HCT116 (cell line): ENCODE results near the gene ATAD2B. TPM values are rescaled to one million over a fixed set of nuclear protein-coding genes. Genes with fewer than 3 reads are reported as not detected.

Source experiments
- ATAC-seq: fragments of 200-7000 bp; cut with Tn5 transposase; 2 replicates; pipeline ENCODE4 v1.9.1; 2020; ENCODE audit warnings: mild to moderate bottlenecking, moderate library complexity
- BruUV-seq: library from RNA; stranded (reverse); fragments of 400-500 nt; replicated peaks from 2 replicates; lab custom pipeline; 2021; lab: Mats Ljungman, UMichigan
- CTCF ChIA-PET: fragments of 300-600 bp; sonication (Branson Sonifier 250); formaldehyde crosslinking; loops from one replicate; lab custom pipeline; 2021; ENCODE audit warnings: antibody characterized with exemption; lab: Charles Lee
- POLR2A ChIA-PET: fragments of 300-600, 350-600 bp; sonication (Branson Sonifier 250); formaldehyde crosslinking; loops from one replicate; lab custom pipeline; 2021; ENCODE audit warnings: antibody characterized with exemption; lab: Charles Lee
- RAD21 ChIA-PET, 2 experiments: fragments of 300-600 bp; sonication (Branson Sonifier 250); formaldehyde crosslinking; loops; one replicate each; lab custom pipeline; 2023; ENCODE audit warnings: low total read pairs in 2 of 2; ENCODE audit not compliant: uncharacterized antibody in 2 of 2, unreplicated experiment in 2 of 2, low non-redundant PET in 1 of 2; lab: Charles Lee
- DNase-seq: peaks from one replicate; pipeline ENCODE4 v3.0.0-alpha.2; 2010; ENCODE audit warnings: low read depth, low spot score
- H2AFZ ChIP-seq: fragments of 200-600 bp; shearing (Covaris generic), sonication (generic); 2 replicates; pipeline ENCODE4 v1.6.1; 2017; ENCODE audit warnings: low read depth, mixed run types, mixed read lengths, antibody characterized with exemption, low read length; ENCODE audit not compliant: poor library complexity, severe bottlenecking
- H3K27ac ChIP-seq: 2 replicates; pipeline ENCODE4 v1.5.1; 2012; ENCODE audit warnings: low read depth, low read length
- H3K27me3 ChIP-seq: fragments of 200-600 bp; sonication (generic); 2 replicates; pipeline ENCODE4 v1.6.1; 2016; ENCODE audit warnings: mixed run types, low read length, mixed read lengths; ENCODE audit not compliant: insufficient read depth
- H3K36me3 ChIP-seq, 2 experiments: fragments of 200-500 bp in 1 of 2; fragments of 200-600 bp in 1 of 2; sonication (Bioruptor generic) in 1 of 2; sonication (generic) in 1 of 2; 2 replicates each; pipeline versions ENCODE4 v1.5.1 to v1.6.1; 2014 to 2016; ENCODE audit warnings: low read length in 2 of 2, inconsistent platforms in 1 of 2, mixed read lengths in 1 of 2, mixed run types in 1 of 2; ENCODE audit not compliant: insufficient read depth in 2 of 2, control insufficient read depth in 1 of 2
- H3K4me1 ChIP-seq, 2 experiments: fragments of 200-600 bp in 1 of 2; sonication (generic) in 1 of 2; 2 replicates each; pipeline versions ENCODE4 v1.5.1 to v1.6.1; 2012 to 2017; ENCODE audit warnings: low read length in 2 of 2, inconsistent platforms in 1 of 2, mild to moderate bottlenecking in 1 of 2, mixed read lengths in 1 of 2, mixed run types in 1 of 2, moderate library complexity in 1 of 2; ENCODE audit not compliant: insufficient read depth in 2 of 2, control insufficient read depth in 1 of 2
- H3K4me2 ChIP-seq: fragments of 200-600 bp; sonication (generic); 2 replicates; pipeline ENCODE4 v1.6.1; 2017; ENCODE audit warnings: mixed run types, low read length, mixed read lengths
- H3K4me3 ChIP-seq, 2 experiments: fragments of 200-600 bp in 1 of 2; sonication (generic) in 1 of 2; replicated peaks in 1 of 2; 2 replicates each; pipeline ENCODE4 v1.5.1; 2011 to 2016; ENCODE audit warnings: low read length in 2 of 2, control low read depth in 1 of 2, low read depth in 1 of 2, mild to moderate bottlenecking in 1 of 2, mixed read lengths in 1 of 2, mixed run types in 1 of 2
- H3K79me2 ChIP-seq: fragments of 200-600 bp; sonication (generic); 2 replicates; pipeline ENCODE4 v1.6.1; 2017; ENCODE audit warnings: mild to moderate bottlenecking, mixed run types, low read length, moderate library complexity, mixed read lengths; ENCODE audit not compliant: insufficient read depth
- H3K9ac ChIP-seq: fragments of 200-600 bp; sonication (generic); 2 replicates; pipeline ENCODE4 v1.6.1; 2016; ENCODE audit warnings: low read length, mixed read lengths
- H3K9me2 ChIP-seq: fragments of 200-600 bp; sonication (generic), shearing (Covaris generic); 2 replicates; pipeline ENCODE4 v1.6.1; 2017; ENCODE audit warnings: mixed run types, mild to moderate bottlenecking, moderate library complexity; ENCODE audit not compliant: insufficient read depth
- H3K9me3 ChIP-seq, 2 experiments: fragments of 200-500 bp in 1 of 2; fragments of 200-600 bp in 1 of 2; sonication (Bioruptor generic) in 1 of 2; sonication (generic) in 1 of 2; 2 replicates each; pipeline ENCODE4 v1.6.1; 2014 to 2017; ENCODE audit warnings: low read length in 2 of 2, mixed read lengths in 2 of 2, inconsistent platforms in 1 of 2, low read depth in 1 of 2, mild to moderate bottlenecking in 1 of 2, mixed run types in 1 of 2, moderate library complexity in 1 of 2; ENCODE audit not compliant: control insufficient read depth in 1 of 2, insufficient read depth in 1 of 2
- H4K20me1 ChIP-seq: fragments of 200-600 bp; sonication (generic), shearing (Covaris generic); 2 replicates; pipeline ENCODE4 v1.6.1; 2017; ENCODE audit warnings: mixed run types, mild to moderate bottlenecking, moderate library complexity; ENCODE audit not compliant: insufficient read depth
- CEBPB ChIP-seq: IDR thresholded peaks from 2 replicates; pipeline ENCODE4 v1.6.1; 2012; ENCODE audit warnings: low read depth
- EZH2 ChIP-seq: fragments of 200-600 bp; sonication (generic); IDR thresholded peaks from 2 replicates; pipeline ENCODE4 v1.6.1; 2017; ENCODE audit warnings: antibody characterized with exemption, mixed run types
- EZH2phosphoT487 ChIP-seq: fragments of 200-600 bp; IDR thresholded peaks from 2 replicates; pipeline ENCODE4 v1.6.1; 2018; ENCODE audit warnings: antibody characterized with exemption, borderline replicate concordance
- FOSL1 ChIP-seq: IDR thresholded peaks from 2 replicates; pipeline ENCODE4 v1.6.1; 2012; ENCODE audit warnings: low read depth
- JUND ChIP-seq: IDR thresholded peaks from 2 replicates; pipeline ENCODE4 v1.6.1; 2012
- POLR2A ChIP-seq: IDR thresholded peaks from 2 replicates; pipeline ENCODE4 v1.7.0; 2011; ENCODE audit warnings: borderline replicate concordance; ENCODE audit not compliant: insufficient read depth, insufficient read length; ENCODE audit errors: extremely low read depth
- POLR2AphosphoS5 ChIP-seq: IDR thresholded peaks from 2 replicates; pipeline ENCODE4 v1.6.1; 2011; ENCODE audit warnings: mild to moderate bottlenecking, low read depth, low read length, moderate library complexity
- RAD21 ChIP-seq: IDR thresholded peaks from 2 replicates; pipeline ENCODE4 v1.6.1; 2012; ENCODE audit warnings: low read depth, mild to moderate bottlenecking
- SIN3A ChIP-seq: IDR thresholded peaks from 2 replicates; pipeline ENCODE4 v1.6.1; 2012; ENCODE audit warnings: low read depth
- SP1 ChIP-seq: IDR thresholded peaks from 2 replicates; pipeline ENCODE4 v1.6.1; 2012; ENCODE audit warnings: low read depth
- SRF ChIP-seq: IDR thresholded peaks from 2 replicates; pipeline ENCODE4 v1.6.1; 2012; ENCODE audit warnings: low read depth
- TCF7L2 ChIP-seq: IDR thresholded peaks from 2 replicates; pipeline ENCODE4 v1.7.0; 2011; ENCODE audit warnings: borderline replicate concordance, inconsistent platforms; ENCODE audit not compliant: insufficient read depth, insufficient read length; ENCODE audit errors: extremely low read depth
- YY1 ChIP-seq: IDR thresholded peaks from 2 replicates; pipeline ENCODE4 v1.6.1; 2011; ENCODE audit warnings: low read length, low read depth, moderate library complexity, mild to moderate bottlenecking; ENCODE audit not compliant: insufficient replicate concordance; ENCODE audit errors: extremely low read depth
- ZFX ChIP-seq: fragments of 450-650 bp; IDR thresholded peaks from 2 replicates; pipeline ENCODE4 v1.6.1; 2017
- ZNF274 ChIP-seq: fragments of 200-500 bp; sonication (Bioruptor generic); IDR thresholded peaks from 2 replicates; pipeline ENCODE4 v1.6.1; 2014; ENCODE audit warnings: mild to moderate bottlenecking, low read depth, low read length, inconsistent platforms
- intact Hi-C: fragments of 100-400 bp; cut with micrococcal nuclease; formaldehyde crosslinking; loops from 2 replicates; pipeline ENCODE4 v1.10.0; 2022
- total RNA-seq: library from RNA; stranded (reverse); gene quantifications from one replicate; pipeline ENCODE4 v1.2.1, GENCODE V29; 2021; ENCODE audit not compliant: unreplicated experiment
- TF ChIP-seq, protein P1 (sequence below): IDR thresholded peaks from 2 replicates; pipeline ENCODE4 v1.6.1; 2012
- TF ChIP-seq, protein P2 (sequence below): IDR thresholded peaks from 2 replicates; pipeline ENCODE4 v1.6.1; 2011; ENCODE audit warnings: mild to moderate bottlenecking, low read length, moderate library complexity; ENCODE audit not compliant: insufficient replicate concordance; ENCODE audit errors: extremely low read depth

The ATAD2B gene
- total RNA-seq, 1 experiment from 2014 or later = 9.6 TPM

DNA sequence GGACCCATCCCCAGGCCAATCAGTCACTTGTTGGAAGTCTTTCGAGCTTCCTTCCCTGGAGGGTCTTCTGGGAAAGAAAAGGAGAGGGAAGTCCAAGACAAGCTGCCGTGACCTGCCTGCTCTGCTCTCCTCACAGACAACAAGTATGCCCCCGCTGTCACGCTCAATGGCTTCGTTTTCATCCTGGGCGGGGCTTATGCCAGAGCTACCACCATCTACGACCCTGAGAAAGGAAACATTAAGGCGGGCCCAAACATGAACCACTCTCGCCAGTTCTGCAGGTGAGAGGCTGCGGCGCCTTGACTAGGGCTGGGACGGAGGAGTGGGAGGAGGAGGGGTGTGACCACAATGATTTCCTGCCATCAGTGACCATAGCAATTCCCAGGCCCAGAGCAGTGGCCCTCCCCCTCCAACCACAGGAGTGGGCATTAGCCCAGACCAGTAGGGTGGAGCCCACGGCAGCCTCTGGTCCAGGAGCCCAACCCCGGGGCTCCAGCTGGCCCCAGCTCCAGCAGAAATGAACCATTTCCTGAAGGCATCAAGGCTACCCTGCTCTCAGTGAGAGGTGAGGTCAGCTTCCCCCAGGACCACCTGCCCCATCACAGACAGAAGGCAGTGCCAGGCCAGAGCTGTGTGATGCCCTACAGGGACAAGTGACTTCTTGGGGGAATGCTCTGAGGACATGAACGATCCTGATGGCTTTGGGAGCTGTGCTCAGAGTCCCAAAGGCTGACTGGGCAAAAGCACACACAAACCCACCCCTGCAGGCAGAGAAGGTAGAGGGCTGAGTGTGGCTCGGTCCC is 223.1 kb downstream of the ATAD2B start:
- Histone ChIP-seq H3K27me3 (no peaks in the 10 kb centered on the region), H3K79me2 (no peaks in the 10 kb centered on the region), H3K9me2 (no peaks in the 10 kb centered on the region), H3K4me3 (no peak overlapping the region), H3K27ac (no peak overlapping the region), H4K20me1 (no peaks in the 10 kb centered on the region), H3K36me3 (no peaks in the 10 kb centered on the region), H3K9me3 (no peaks in the 10 kb centered on the region), H3K4me2 (no peak overlapping the region), H3K9ac (no peak overlapping the region), H2AFZ (no peak overlapping the region), H3K4me1 (no peaks in the 10 kb centered on the region)
- intact Hi-C loops = no loop called here
- RAD21 ChIA-PET = no interaction called here
- DNase-seq (no peak), ATAC-seq (no peak)
- TF ChIP-seq YY1 (no peak), FOSL1 (no peak), SRF (no peak), SP1 (no peak), CEBPB (no peak), SIN3A (no peak)
- no TSS peak for BruUV-seq
- POLR2A ChIA-PET = no interaction called here
- CTCF ChIA-PET = no interaction called here

DNA sequence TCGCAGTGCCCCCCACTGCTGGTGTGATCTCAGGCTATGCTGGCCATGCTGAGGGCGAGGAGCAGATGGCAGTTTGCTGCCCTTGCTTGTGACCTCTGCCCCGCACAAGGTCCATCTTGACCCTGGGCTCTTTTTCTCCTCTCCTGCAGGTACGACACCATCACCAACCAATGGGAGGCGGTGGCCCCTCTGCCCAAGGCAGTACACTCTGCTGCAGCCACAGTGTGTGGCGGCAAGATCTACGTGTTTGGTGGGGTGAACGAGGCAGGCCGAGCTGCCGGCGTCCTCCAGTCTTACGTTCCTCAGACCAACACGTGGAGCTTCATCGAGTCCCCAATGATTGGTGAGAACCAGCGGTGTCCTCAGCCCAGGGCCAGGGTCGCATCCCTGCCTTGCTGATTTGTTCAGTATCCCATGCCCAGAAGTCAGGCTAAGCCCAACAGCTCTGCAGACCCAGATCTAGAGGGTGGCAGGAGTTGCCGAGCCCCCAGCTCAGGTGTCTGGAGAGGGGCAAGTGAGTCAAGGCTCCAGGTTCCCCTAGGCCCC is 223.8 kb downstream of the ATAD2B start:
- Histone ChIP-seq H3K4me2 (no peak overlapping the region), H3K27me3 (no peaks in the 10 kb centered on the region), H2AFZ (no peak overlapping the region), H3K9me2 (no peaks in the 10 kb centered on the region), H3K4me3 (no peak overlapping the region), H3K4me1 (no peaks in the 10 kb centered on the region), H3K9me3 (no peaks in the 10 kb centered on the region), H3K27ac (no peak overlapping the region), H4K20me1 (no peaks in the 10 kb centered on the region), H3K9ac (no peak overlapping the region), H3K79me2 (no peaks in the 10 kb centered on the region)
- ChIA-PET RAD21 (no interaction called here), CTCF (no interaction called here), POLR2A (no interaction called here)
- no TSS peak for BruUV-seq
- intact Hi-C loops = no loop called here
- no peak for DNase-seq
- no peak for ATAC-seq
- TF ChIP-seq CEBPB (no peak), EZH2 (no peak), TCF7L2 (no peak), ZFX (no peak), SRF (no peak), SP1 (no peak), YY1 (no peak), ZNF274 (no peak), RAD21 (no peak), JUND (no peak), POLR2AphosphoS5 (no peak), FOSL1 (no peak), EZH2phosphoT487 (no peak), SIN3A (no peak), POLR2A (no peak)
- TF ChIP-seq, protein P1, sequence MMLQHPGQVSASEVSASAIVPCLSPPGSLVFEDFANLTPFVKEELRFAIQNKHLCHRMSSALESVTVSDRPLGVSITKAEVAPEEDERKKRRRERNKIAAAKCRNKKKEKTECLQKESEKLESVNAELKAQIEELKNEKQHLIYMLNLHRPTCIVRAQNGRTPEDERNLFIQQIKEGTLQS = no peak
- TF ChIP-seq, protein P2, sequence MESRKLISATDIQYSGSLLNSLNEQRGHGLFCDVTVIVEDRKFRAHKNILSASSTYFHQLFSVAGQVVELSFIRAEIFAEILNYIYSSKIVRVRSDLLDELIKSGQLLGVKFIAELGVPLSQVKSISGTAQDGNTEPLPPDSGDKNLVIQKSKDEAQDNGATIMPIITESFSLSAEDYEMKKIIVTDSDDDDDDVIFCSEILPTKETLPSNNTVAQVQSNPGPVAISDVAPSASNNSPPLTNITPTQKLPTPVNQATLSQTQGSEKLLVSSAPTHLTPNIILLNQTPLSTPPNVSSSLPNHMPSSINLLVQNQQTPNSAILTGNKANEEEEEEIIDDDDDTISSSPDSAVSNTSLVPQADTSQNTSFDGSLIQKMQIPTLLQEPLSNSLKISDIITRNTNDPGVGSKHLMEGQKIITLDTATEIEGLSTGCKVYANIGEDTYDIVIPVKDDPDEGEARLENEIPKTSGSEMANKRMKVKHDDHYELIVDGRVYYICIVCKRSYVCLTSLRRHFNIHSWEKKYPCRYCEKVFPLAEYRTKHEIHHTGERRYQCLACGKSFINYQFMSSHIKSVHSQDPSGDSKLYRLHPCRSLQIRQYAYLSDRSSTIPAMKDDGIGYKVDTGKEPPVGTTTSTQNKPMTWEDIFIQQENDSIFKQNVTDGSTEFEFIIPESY = no peak
- TF ChIP-seq, all 23 proteins: peak for 0
- no peaks in the 10 kb centered on the region for H3K36me3 ChIP-seq
